Body of pancreas (tissue), 4 donors: ENCODE results near the gene RAET1E.

Experiments
- POLR2A ChIP-seq, 3 donors: fragments of 450-650 bp; IDR thresholded peaks; one replicate each; pipeline ENCODE4 v1.6.1; 2016; ENCODE audit warnings: antibody characterized with exemption in 3 of 3, mild to moderate bottlenecking in 2 of 3
- TF ChIP-seq, protein P1 (sequence below), 7 experiments: fragments of 450-650 bp in 4 of 7; fragments of 200-600 bp in 3 of 7; sonication (generic) in 3 of 7; IDR thresholded peaks; one replicate each; pipeline ENCODE4 v1.5.1; 2016 to 2019; ENCODE audit warnings: antibody characterized with exemption in 7 of 7

DNA sequence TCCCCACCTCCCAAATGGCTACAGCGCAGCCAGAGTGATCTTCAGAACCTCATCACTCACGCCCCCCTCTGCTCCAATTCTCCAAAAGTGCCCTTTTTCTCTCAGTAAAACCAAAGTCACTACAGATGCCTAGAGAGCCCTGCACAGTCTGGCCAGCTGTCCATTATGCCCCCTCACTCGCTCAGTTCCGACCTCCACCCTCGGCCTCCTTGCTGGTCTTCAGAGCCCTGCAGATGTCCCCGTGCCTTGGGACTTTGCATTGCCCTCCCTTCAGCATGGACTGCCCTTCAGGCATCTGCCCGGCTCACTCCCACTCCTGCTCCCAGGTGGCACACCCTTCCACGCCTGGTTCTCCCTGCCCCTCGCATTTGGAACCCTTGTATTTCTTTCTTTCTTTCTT, 1.1 kb upstream of the RAET1E start:
- TF ChIP-seq, protein P1, sequence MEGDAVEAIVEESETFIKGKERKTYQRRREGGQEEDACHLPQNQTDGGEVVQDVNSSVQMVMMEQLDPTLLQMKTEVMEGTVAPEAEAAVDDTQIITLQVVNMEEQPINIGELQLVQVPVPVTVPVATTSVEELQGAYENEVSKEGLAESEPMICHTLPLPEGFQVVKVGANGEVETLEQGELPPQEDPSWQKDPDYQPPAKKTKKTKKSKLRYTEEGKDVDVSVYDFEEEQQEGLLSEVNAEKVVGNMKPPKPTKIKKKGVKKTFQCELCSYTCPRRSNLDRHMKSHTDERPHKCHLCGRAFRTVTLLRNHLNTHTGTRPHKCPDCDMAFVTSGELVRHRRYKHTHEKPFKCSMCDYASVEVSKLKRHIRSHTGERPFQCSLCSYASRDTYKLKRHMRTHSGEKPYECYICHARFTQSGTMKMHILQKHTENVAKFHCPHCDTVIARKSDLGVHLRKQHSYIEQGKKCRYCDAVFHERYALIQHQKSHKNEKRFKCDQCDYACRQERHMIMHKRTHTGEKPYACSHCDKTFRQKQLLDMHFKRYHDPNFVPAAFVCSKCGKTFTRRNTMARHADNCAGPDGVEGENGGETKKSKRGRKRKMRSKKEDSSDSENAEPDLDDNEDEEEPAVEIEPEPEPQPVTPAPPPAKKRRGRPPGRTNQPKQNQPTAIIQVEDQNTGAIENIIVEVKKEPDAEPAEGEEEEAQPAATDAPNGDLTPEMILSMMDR (IDR thresholded peaks at IDR 0.05), result no peak
- no peak for TF ChIP-seq POLR2A (IDR thresholded peaks at IDR 0.05)
